Measurements from ENCODE around the gene QRICH2. TPM values are rescaled to one million over a fixed set of nuclear protein-coding genes. Genes with fewer than 3 reads are reported as not detected.

Gene QRICH2
- total RNA-seq, 4 donors from 2014 or later, result 1.6 to 2.6 (median 2.0) TPM

DNA sequence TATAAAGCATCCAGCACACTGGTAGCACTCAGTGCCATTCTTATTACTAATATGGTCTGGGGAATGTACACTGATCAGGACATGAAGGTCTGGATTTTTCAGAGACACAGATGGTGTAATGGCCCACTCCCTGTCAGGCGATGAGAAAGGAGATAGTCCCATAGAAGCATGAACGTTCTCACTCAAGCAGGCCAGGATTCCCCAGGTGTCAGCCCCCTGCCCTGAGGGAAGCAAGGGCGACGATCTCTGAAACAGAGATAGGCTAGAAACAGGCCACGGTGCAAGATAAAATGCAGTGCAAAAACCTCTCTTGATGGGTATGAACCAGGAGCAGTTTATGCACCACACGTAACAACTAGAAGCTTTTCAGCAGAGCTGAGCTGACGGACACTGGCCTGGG, 35.0 kb upstream of the QRICH2 start:
- H3K4me1 ChIP-seq, result no peaks in the 10 kb centered on the region
- H3K27me3 ChIP-seq, result no peaks in the 10 kb centered on the region
- no peak for DNase-seq
- intact Hi-C loops (cut with DNase I; ENCODE audit: low total_unique reads) (no loop called here), in situ Hi-C loops (cut with MboI; ENCODE audit: low pct_ligation_motif_present in 1 of 4, low pct_unique_long_range_greater_than_20kb in 1 of 4, low sequenced_read_pairs in 3 of 4) (no loop called here)
- H3K36me3 ChIP-seq, result peaks cover 0 to 44% (median 12%) of the 10 kb centered on the region in 4 donors
- H3K4me3 ChIP-seq, result no peak overlapping the region
- 95% methylated on average over 7 of the region's 7 CpGs; no CpG with 5 or more reads in 1 of the 2 donors for WGBS, 2 donors (ENCODE audit: low coverage in 1 of 2)
- H3K9me3 ChIP-seq, result no peaks in the 10 kb centered on the region
- no peak overlapping the region for H3K27ac ChIP-seq
- TF ChIP-seq POLR2A (IDR thresholded peaks at IDR 0.05) (no peak), POLR2AphosphoS5 (IDR thresholded peaks at IDR 0.05) (no peak), EP300 (IDR thresholded peaks at IDR 0.05; ENCODE audit: low read depth) (no peak)
- TF ChIP-seq, protein P1, sequence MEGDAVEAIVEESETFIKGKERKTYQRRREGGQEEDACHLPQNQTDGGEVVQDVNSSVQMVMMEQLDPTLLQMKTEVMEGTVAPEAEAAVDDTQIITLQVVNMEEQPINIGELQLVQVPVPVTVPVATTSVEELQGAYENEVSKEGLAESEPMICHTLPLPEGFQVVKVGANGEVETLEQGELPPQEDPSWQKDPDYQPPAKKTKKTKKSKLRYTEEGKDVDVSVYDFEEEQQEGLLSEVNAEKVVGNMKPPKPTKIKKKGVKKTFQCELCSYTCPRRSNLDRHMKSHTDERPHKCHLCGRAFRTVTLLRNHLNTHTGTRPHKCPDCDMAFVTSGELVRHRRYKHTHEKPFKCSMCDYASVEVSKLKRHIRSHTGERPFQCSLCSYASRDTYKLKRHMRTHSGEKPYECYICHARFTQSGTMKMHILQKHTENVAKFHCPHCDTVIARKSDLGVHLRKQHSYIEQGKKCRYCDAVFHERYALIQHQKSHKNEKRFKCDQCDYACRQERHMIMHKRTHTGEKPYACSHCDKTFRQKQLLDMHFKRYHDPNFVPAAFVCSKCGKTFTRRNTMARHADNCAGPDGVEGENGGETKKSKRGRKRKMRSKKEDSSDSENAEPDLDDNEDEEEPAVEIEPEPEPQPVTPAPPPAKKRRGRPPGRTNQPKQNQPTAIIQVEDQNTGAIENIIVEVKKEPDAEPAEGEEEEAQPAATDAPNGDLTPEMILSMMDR (IDR thresholded peaks at IDR 0.05), result no peak

DNA sequence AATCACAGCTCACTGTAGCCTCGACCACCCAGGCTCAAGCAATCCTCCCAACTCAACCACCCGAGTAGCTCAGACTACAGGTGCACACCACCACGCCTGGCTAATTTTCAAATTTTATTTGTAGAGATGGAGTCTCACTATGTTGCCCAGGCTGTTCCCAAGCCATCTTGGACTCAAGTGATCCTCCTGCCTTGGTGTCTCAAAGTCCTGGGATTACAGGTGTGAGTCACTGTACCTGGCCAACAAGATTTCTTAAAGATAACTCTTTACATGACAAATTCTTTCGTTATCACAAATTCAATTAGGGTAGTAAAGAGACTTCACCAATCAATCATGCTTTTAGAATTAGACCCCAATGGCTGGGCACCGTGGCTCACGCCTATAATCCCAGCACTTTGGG, 33.2 kb upstream of the QRICH2 start:
- no peak for TF ChIP-seq EP300 (IDR thresholded peaks at IDR 0.05; ENCODE audit: low read depth)
- TF ChIP-seq, protein P1 (IDR thresholded peaks at IDR 0.05), result no peak
- no peak for TF ChIP-seq POLR2AphosphoS5 (IDR thresholded peaks at IDR 0.05)
- TF ChIP-seq POLR2A (IDR thresholded peaks at IDR 0.05), result no peak
- Histone ChIP-seq H3K4me1 (no peaks in the 10 kb centered on the region), H3K27me3 (no peaks in the 10 kb centered on the region), H3K9me3 (no peaks in the 10 kb centered on the region), H3K27ac (no peak overlapping the region), H3K4me3 (no peak overlapping the region), H3K36me3 (peaks cover 0 to 29% (median 4%) of the 10 kb centered on the region in 4 donors)
- WGBS, 2 donors (ENCODE audit: low coverage in 1 of 2), result 80 to 93% methylated on average over 4 to 6 of the region's 6 CpGs
- in situ Hi-C loops (cut with MboI; ENCODE audit: low pct_ligation_motif_present in 1 of 4, low pct_unique_long_range_greater_than_20kb in 1 of 4, low sequenced_read_pairs in 3 of 4) (no loop called here), intact Hi-C loops (cut with DNase I; ENCODE audit: low total_unique reads) (no loop called here)
- no peak for DNase-seq

DNA sequence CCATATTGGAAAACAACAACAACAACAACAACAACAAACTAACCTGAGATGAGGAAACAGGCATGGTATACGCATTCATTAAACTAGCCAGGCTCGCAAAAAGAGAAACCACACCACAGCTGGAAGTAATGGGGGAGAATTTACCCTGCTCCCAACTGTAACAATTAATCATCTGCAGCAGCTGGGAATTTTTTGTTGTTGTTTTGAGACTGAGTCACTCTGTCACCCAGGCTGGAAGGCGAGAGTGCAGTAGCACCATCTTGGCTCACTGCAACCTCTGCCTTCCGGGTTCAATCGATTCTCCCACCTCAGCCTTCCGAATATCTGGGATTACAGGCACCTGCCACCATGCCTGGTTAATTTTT, 29.3 kb upstream of the QRICH2 start:
- Histone ChIP-seq H3K4me1 (no peaks in the 10 kb centered on the region), H3K9me3 (no peaks in the 10 kb centered on the region), H3K27me3 (no peaks in the 10 kb centered on the region), H3K4me3 (no peak overlapping the region), H3K27ac (no peak overlapping the region), H3K36me3 (no peaks in the 10 kb centered on the region)
- no peak for DNase-seq
- in situ Hi-C loops (cut with MboI; ENCODE audit: low pct_ligation_motif_present in 1 of 4, low pct_unique_long_range_greater_than_20kb in 1 of 4, low sequenced_read_pairs in 3 of 4) (no loop called here), intact Hi-C loops (cut with DNase I; ENCODE audit: low total_unique reads) (no loop called here)
- TF ChIP-seq POLR2A (IDR thresholded peaks at IDR 0.05), result no peak
- no peak for TF ChIP-seq POLR2AphosphoS5 (IDR thresholded peaks at IDR 0.05)
- no peak for TF ChIP-seq EP300 (IDR thresholded peaks at IDR 0.05; ENCODE audit: low read depth)
- TF ChIP-seq, protein P1 (IDR thresholded peaks at IDR 0.05), result no peak
- 70 to 86% methylated on average over 2 to 6 of the region's 6 CpGs for WGBS, 2 donors (ENCODE audit: low coverage in 1 of 2)

DNA sequence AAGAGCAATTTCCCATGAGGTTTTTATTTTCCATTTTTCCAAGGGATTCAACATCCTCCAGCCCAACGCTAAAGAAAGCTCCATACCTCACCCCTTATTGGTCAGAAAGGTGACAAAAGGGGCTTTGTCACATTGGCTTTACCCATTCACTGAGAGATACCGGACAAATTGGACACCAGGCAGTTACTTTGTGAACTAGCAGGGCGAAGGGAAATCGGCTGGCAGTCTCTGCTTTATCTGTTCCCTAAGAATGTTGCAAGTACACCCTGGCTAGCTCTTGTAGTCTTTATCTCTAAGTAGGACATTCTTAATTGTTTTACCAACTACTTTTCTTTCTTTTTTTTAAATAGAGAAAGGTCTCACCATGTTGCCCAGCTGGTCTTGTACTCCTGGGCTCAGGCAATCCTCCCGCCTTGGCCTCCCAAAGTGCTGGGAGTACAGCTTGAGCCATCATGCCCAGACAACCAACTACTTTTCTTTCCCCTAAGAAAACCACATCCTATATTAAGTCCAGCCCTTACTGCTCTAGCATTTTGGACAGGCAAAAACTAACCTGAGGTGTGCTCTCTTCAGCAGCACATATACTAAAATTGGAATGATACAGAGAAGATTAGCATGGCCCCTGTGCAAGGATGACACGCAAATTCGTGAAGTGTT, 28.8 kb upstream of the QRICH2 start:
- intact Hi-C loops (cut with DNase I; ENCODE audit: low total_unique reads), result no loop called here
- Histone ChIP-seq H3K36me3 (peaks cover 0 to 3% (median 0%) of the 10 kb centered on the region in 4 donors), H3K27me3 (no peaks in the 10 kb centered on the region), H3K9me3 (no peaks in the 10 kb centered on the region), H3K4me3 (no peak overlapping the region), H3K4me1 (peaks cover 0 to under 1% (median 0%) of the 10 kb centered on the region in 4 donors), H3K27ac (no peak overlapping the region)
- WGBS, 2 donors (ENCODE audit: low coverage in 1 of 2), result 94 to 98% methylated on average over 5 to 7 of the region's 7 CpGs
- no peak for TF ChIP-seq POLR2A (IDR thresholded peaks at IDR 0.05)
- in situ Hi-C loops (cut with MboI; ENCODE audit: low pct_ligation_motif_present in 1 of 4, low pct_unique_long_range_greater_than_20kb in 1 of 4, low sequenced_read_pairs in 3 of 4), result no loop called here
- no peak for DNase-seq
